ENCODE measurements around the gene KCNJ15. TPM values are rescaled to one million over a fixed set of nuclear protein-coding genes. Genes with fewer than 3 reads are reported as not detected.

KCNJ15 gene
- polyA plus RNA-seq, 2 of the 4 experiments (the other 2 are of a cell fraction): 0.19 to 0.30 TPM

DNA sequence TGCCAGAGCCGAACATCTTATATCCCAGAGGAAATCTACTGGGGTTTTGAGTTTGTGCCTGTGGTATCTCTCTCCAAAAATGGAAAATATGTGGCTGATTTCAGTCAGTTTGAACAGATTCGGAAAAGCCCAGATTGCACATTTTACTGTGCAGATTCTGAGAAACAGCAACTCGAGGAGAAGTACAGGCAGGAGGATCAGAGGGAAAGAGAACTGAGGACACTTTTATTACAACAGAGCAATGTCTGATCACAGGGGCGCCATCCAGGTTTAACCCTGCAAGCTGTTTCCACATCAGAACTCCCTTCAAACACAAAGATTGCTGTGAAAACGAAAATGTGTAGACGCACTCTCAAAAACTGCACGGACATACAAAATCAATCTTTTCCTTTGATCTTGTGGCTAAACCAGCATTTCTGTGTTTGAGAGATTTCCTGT, 43.4 kb downstream of the KCNJ15 start:
- H3K9me3 ChIP-seq: no peaks in the 10 kb centered on the region
- peak overlapping the region; percentile 20 to 85; a peak in 5 of 6 replicates for H3K27ac ChIP-seq
- CTCF ChIA-PET: interaction anchor here (1.1 to 1.7 kb wide), 2 partner anchors 15 to 56 kb away, joined by 3 read pairs; no protein-coding TSS in a partner anchor
- POLR2A ChIA-PET: no interaction called here
- H3K4me1 ChIP-seq: peaks cover 34% of the 10 kb centered on the region
- DNase-seq (ENCODE audit: low read depth in 1 of 2, low spot score in 1 of 2) (no peak), FAIRE-seq (no peak), ATAC-seq (no peak)
- no peak overlapping the region for H3K4me2 ChIP-seq
- WGBS (ENCODE audit: missing lambda C conversion rate): 83% methylated on average over 7 of the region's 7 CpGs
- H3K4me3 ChIP-seq: no peak overlapping the region
- TF ChIP-seq MAFK (IDR thresholded peaks at IDR 0.05; ENCODE audit: partially characterized antibody) (no peak), KDM1A (IDR thresholded peaks at IDR 0.05; ENCODE audit: low read depth) (no peak), FOSB (CRISPR knock-in tag; IDR thresholded peaks at IDR 0.05) (no peak), HDAC2 (IDR thresholded peaks at IDR 0.05) (no peak), CBX2 (IDR thresholded peaks at IDR 0.05; ENCODE audit: borderline replicate concordance, low read depth) (no peak), ESRRA (IDR thresholded peaks at IDR 0.05; ENCODE audit: borderline replicate concordance, low read length) (no peak), CBX8 (IDR thresholded peaks at IDR 0.05) (no peak), E2F6 (IDR thresholded peaks at IDR 0.05; ENCODE audit: borderline replicate concordance, low read depth) (no peak), RARB (CRISPR knock-in tag; IDR thresholded peaks at IDR 0.05) (no peak), EHMT2 (IDR thresholded peaks at IDR 0.05; ENCODE audit: low read depth) (no peak), MYC (IDR thresholded peaks at IDR 0.05; ENCODE audit: borderline replicate concordance, low read length) (no peak), SREBF2 (IDR thresholded peaks at IDR 0.05) (no peak), ATOH8 (CRISPR knock-in tag; IDR thresholded peaks at IDR 0.05; ENCODE audit: low read depth) (no peak)

DNA sequence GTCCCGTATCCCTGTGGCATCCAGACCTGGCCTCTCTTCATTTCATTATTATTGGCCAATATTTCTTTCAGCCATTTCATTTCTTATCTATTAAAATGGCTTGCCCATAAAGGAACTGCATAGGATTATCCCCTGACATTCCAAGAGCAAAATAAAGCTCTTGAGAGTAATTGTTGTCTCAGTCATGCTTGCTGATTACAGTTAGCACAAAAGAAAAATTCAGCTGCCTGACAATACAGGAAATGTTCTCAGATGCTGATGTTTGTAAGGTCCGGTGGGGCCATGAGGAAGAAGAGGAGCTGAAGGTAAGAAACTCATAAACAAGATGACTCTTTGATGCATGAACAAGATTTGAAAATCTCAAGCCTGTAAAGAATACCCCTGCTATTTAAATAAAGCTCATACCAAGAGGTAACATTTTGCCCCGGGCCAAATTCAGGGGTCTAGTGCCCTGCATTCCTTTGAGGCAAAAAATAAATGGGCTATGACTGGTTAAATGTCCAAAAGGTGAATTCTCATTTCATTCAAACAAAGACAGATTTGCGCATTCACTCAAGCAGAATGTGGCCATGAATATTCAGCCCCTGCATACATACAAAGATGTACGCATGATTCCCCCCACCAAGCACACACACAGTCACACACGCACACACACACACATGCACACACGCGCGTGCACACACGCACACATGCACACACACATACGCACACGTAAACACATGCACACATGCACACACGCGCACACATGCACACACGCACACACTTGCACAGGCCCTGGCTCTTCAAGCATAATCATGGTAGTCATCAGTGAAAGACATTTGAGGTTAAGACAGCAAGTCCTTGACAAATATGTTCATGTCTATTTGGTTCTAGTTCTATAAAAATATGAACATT, 44.8 kb downstream of the KCNJ15 start:
- FAIRE-seq (no peak), ATAC-seq (no peak), DNase-seq (ENCODE audit: low read depth in 1 of 2, low spot score in 1 of 2) (no peak)
- ChIA-PET POLR2A (no interaction called here), CTCF (interaction anchor here (1.7 kb wide), 1 partner anchor 16 kb away, joined by 3 read pairs; no protein-coding TSS in a partner anchor)
- Histone ChIP-seq H3K4me3 (no peak overlapping the region), H3K9me3 (no peaks in the 10 kb centered on the region), H3K27ac (peak overlapping the region; percentile 58 to 85; a peak in 5 of 6 replicates), H3K4me2 (no peak overlapping the region), H3K4me1 (peaks cover 38% of the 10 kb centered on the region)
- 85% methylated on average over 15 of the region's 15 CpGs for WGBS (ENCODE audit: missing lambda C conversion rate)
- no peak for TF ChIP-seq MYC (IDR thresholded peaks at IDR 0.05; ENCODE audit: borderline replicate concordance, low read length)
- no peak for TF ChIP-seq CHD4 (IDR thresholded peaks at IDR 0.05; ENCODE audit: borderline replicate concordance)

DNA sequence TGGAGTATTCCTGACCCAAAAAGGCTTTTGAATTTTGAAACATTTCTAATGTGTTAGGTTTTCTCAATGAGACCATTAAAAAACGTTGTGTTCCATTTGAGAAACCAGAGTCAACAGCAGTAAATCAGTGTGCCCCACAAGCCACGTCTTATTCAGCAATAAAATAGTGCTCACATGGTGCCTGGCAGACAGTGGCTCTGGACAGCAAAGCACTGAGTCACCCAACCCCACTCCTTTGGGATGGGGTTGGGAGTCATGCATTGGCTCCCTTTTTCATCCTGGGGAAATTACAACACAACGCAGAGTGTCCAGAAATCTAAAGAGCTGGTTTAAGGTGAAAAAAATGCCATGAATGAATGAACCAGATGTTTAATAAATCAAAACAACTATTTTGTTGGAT, 46.5 kb downstream of the KCNJ15 start:
- WGBS (ENCODE audit: missing lambda C conversion rate): 1% methylated on average over 3 of the region's 3 CpGs
- FAIRE-seq: no peak
- Histone ChIP-seq H3K27ac (peak overlapping the region; percentile 74 to 85), H3K4me1 (peaks cover 41% of the 10 kb centered on the region), H3K9me3 (no peaks in the 10 kb centered on the region), H3K4me3 (no peak overlapping the region), H3K4me2 (peak overlapping the region; percentile 40)
- peak; percentile 14 to 74 for DNase-seq (ENCODE audit: low read depth in 1 of 2, low spot score in 1 of 2)
- ChIA-PET POLR2A (interaction anchor here (0.6 to 2.3 kb wide), 3 partner anchors 9 to 26 kb away, joined by 3 to 13 read pairs (median 3); no protein-coding TSS in a partner anchor), CTCF (interaction anchor here (0.9 to 2.2 kb wide), 2 partner anchors 18 to 52 kb away, joined by 3 to 8 read pairs; no protein-coding TSS in a partner anchor)
- ATAC-seq: peak; percentile 88 to 90
- no peak for TF ChIP-seq ATOH8 (CRISPR knock-in tag; IDR thresholded peaks at IDR 0.05; ENCODE audit: low read depth)
- no peak for TF ChIP-seq ZFP36 (IDR thresholded peaks at IDR 0.05; ENCODE audit: borderline replicate concordance, partially characterized antibody)
- no peak for TF ChIP-seq FOSB (CRISPR knock-in tag; IDR thresholded peaks at IDR 0.05)
- no peak for TF ChIP-seq HOXB5 (CRISPR knock-in tag; IDR thresholded peaks at IDR 0.05)
- TF ChIP-seq EHMT2 (IDR thresholded peaks at IDR 0.05; ENCODE audit: low read depth): no peak
- no peak for TF ChIP-seq E2F6 (IDR thresholded peaks at IDR 0.05; ENCODE audit: borderline replicate concordance, low read depth)
- TF ChIP-seq RARB (CRISPR knock-in tag; IDR thresholded peaks at IDR 0.05): no peak
- TF ChIP-seq RFX5 (IDR thresholded peaks at IDR 0.05): no peak
- no peak for TF ChIP-seq ZNF302 (CRISPR knock-in tag; IDR thresholded peaks at IDR 0.05)
- no peak for TF ChIP-seq RCOR1 (IDR thresholded peaks at IDR 0.05; ENCODE audit: low read depth, low read length)
- TF ChIP-seq HOXB13 (CRISPR knock-in tag; IDR thresholded peaks at IDR 0.05; ENCODE audit: low read depth): no peak
- TF ChIP-seq RNF2 (IDR thresholded peaks at IDR 0.05; ENCODE audit: borderline replicate concordance, low read depth): no peak
- TF ChIP-seq, protein P1, sequence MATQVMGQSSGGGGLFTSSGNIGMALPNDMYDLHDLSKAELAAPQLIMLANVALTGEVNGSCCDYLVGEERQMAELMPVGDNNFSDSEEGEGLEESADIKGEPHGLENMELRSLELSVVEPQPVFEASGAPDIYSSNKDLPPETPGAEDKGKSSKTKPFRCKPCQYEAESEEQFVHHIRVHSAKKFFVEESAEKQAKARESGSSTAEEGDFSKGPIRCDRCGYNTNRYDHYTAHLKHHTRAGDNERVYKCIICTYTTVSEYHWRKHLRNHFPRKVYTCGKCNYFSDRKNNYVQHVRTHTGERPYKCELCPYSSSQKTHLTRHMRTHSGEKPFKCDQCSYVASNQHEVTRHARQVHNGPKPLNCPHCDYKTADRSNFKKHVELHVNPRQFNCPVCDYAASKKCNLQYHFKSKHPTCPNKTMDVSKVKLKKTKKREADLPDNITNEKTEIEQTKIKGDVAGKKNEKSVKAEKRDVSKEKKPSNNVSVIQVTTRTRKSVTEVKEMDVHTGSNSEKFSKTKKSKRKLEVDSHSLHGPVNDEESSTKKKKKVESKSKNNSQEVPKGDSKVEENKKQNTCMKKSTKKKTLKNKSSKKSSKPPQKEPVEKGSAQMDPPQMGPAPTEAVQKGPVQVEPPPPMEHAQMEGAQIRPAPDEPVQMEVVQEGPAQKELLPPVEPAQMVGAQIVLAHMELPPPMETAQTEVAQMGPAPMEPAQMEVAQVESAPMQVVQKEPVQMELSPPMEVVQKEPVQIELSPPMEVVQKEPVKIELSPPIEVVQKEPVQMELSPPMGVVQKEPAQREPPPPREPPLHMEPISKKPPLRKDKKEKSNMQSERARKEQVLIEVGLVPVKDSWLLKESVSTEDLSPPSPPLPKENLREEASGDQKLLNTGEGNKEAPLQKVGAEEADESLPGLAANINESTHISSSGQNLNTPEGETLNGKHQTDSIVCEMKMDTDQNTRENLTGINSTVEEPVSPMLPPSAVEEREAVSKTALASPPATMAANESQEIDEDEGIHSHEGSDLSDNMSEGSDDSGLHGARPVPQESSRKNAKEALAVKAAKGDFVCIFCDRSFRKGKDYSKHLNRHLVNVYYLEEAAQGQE (IDR thresholded peaks at IDR 0.05): no peak
- peak; percentile 69 for TF ChIP-seq MAFK (IDR thresholded peaks at IDR 0.05; ENCODE audit: partially characterized antibody)
- TF ChIP-seq, protein P2, sequence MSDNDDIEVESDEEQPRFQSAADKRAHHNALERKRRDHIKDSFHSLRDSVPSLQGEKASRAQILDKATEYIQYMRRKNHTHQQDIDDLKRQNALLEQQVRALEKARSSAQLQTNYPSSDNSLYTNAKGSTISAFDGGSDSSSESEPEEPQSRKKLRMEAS (IDR thresholded peaks at IDR 0.05): no peak
- no peak for TF ChIP-seq SMC3 (IDR thresholded peaks at IDR 0.05)
